Smooth muscle cell (in vitro differentiated cells): Measurements from ENCODE around the gene GTF3C6. TPM values are rescaled to one million over a fixed set of nuclear protein-coding genes. Genes with fewer than 3 reads are reported as not detected.
A peak's percentile ranks its signal among the peaks of the same experiment; 100 is the strongest.

ENCODE experiments used
- DNase-seq: peaks from one replicate; lab custom pipeline; 2025; ENCODE audit not compliant: unreplicated experiment; lab: John Stamatoyannopoulos, UW
- H2AFZ ChIP-seq: fragments of 200-600 bp; sonication (generic); 2 replicates; pipeline ENCODE4 v1.6.0; 2016; ENCODE audit warnings: antibody characterized with exemption, low read depth, mild to moderate bottlenecking
- H3F3A ChIP-seq: fragments of 200-600 bp; sonication (generic); 2 replicates; pipeline ENCODE4 v1.6.0; 2017; ENCODE audit warnings: antibody characterized with exemption, low read depth
- H3K27ac ChIP-seq: fragments of 200-600 bp; sonication (generic); 2 replicates; pipeline ENCODE4 v1.5.1; 2016; ENCODE audit warnings: low read depth, mild to moderate bottlenecking
- H3K27me3 ChIP-seq: fragments of 200-600 bp; sonication (generic); 2 replicates; pipeline ENCODE4 v1.6.1; 2016; ENCODE audit warnings: low read depth, mild to moderate bottlenecking
- H3K36me3 ChIP-seq: fragments of 200-600 bp; sonication (generic); 2 replicates; pipeline ENCODE4 v1.5.1; 2016; ENCODE audit warnings: low read depth
- H3K4me1 ChIP-seq: fragments of 200-600 bp; sonication (generic); 2 replicates; pipeline ENCODE4 v1.5.1; 2016; ENCODE audit warnings: low read depth
- H3K4me2 ChIP-seq: fragments of 200-600 bp; sonication (generic); 2 replicates; pipeline ENCODE4 v1.6.0; 2016; ENCODE audit warnings: mild to moderate bottlenecking
- H3K4me3 ChIP-seq: fragments of 200-600 bp; sonication (generic); 2 replicates; pipeline ENCODE4 v1.5.1; 2016; ENCODE audit warnings: mild to moderate bottlenecking
- H3K79me2 ChIP-seq: fragments of 200-600 bp; sonication (generic); 2 replicates; pipeline ENCODE4 v1.6.0; 2016; ENCODE audit warnings: low read depth, mild to moderate bottlenecking
- H3K9ac ChIP-seq: fragments of 200-600 bp; sonication (generic); 2 replicates; pipeline ENCODE4 v1.6.0; 2016; ENCODE audit warnings: low read depth
- H3K9me3 ChIP-seq: fragments of 200-600 bp; sonication (generic); replicated peaks from 2 replicates; pipeline ENCODE4 v1.5.1; 2016; ENCODE audit warnings: low read depth
- H4K20me1 ChIP-seq: fragments of 200-600 bp; sonication (generic); 2 replicates; pipeline ENCODE4 v1.6.0; 2016; ENCODE audit warnings: low read depth
- WGBS: methylation state at CpG from one replicate; pipeline ENCODE4 v1.1.7; 2016; ENCODE audit warnings: low lambda C conversion rate; 5-methylcytosine and 5-hydroxymethylcytosine counted together
- polyA plus RNA-seq: library from polyadenylated mRNA; unstranded; fragments of >200 nt; fragmentation: Nextera tagmentation; extraction: Ambion mirVana; gene quantifications from 2 replicates; pipeline ENCODE4 v1.2.1, GENCODE V29; 2016
- total RNA-seq: library from RNA; depleted of rRNA; stranded (reverse); fragments of >200 nt; gene quantifications from 2 replicates; pipeline ENCODE4 v1.2.3, GENCODE V29; 2014
- TF ChIP-seq, protein P1 (sequence below): fragments of 200-600 bp; sonication (generic); IDR thresholded peaks from 2 replicates; pipeline ENCODE4 v1.5.1; 2017; ENCODE audit warnings: borderline replicate concordance, mild to moderate bottlenecking, antibody characterized with exemption; ENCODE audit not compliant: insufficient read depth, poor library complexity, severe bottlenecking

The GTF3C6 gene
- total and polyA plus RNA-seq, 2 experiments from 2014 or later: 88.5 to 90.2 TPM

DNA sequence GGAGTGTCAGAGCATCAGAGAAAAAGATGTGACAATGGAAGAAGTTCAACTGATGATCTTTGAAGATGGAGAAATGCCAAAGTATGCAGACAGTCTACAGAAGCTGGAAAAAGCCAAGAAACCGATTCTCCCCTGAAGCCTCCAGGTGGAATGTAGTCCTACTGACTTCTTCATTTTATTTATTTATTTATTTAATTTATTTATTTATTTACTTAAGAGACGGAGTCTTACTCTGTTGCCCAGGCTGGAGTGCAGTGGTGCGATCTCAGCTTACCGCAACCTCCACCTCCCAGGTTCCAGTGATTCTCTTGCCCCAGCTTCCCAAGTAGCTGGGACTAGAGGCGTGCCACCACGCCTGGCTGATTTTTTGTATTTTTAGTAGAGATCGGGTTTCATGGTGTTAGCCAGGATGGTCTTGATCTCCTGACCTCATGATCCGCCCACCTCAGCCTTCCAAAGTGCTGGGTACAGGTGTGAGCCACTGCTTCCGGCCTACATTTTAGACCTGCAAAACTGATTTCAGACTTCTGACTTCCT lies 21.1 kb downstream of the GTF3C6 start:
- TF ChIP-seq, protein P1, sequence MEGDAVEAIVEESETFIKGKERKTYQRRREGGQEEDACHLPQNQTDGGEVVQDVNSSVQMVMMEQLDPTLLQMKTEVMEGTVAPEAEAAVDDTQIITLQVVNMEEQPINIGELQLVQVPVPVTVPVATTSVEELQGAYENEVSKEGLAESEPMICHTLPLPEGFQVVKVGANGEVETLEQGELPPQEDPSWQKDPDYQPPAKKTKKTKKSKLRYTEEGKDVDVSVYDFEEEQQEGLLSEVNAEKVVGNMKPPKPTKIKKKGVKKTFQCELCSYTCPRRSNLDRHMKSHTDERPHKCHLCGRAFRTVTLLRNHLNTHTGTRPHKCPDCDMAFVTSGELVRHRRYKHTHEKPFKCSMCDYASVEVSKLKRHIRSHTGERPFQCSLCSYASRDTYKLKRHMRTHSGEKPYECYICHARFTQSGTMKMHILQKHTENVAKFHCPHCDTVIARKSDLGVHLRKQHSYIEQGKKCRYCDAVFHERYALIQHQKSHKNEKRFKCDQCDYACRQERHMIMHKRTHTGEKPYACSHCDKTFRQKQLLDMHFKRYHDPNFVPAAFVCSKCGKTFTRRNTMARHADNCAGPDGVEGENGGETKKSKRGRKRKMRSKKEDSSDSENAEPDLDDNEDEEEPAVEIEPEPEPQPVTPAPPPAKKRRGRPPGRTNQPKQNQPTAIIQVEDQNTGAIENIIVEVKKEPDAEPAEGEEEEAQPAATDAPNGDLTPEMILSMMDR: no peak

DNA sequence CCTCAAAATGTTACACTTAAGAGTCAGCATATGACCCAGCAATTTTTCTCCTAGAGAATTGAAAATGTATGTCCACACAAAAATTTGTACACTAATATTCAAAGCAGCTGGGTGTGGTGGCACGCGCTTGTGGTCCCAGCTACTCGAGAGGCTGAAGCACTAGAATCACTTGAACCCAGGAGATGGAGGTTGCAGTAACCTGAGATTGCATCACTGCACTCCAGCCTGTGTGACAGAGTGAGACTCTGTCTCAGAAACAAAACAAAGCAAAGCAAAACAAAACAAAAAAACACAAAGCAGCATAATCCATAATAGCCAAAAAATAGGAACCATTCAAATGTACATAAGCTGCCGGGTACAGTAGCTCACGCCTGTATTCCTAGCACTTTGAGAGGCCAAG lies 21.7 kb downstream of the GTF3C6 start:
- H3K9me3 ChIP-seq: no peaks in the 10 kb centered on the region
- no peaks in the 10 kb centered on the region for H3K27me3 ChIP-seq
- H3K9ac ChIP-seq: no peak overlapping the region
- 96% methylated on average over 5 of the region's 5 CpGs for WGBS
- H3K4me1 ChIP-seq: peaks cover 11% of the 10 kb centered on the region
- peaks cover 33% of the 10 kb centered on the region for H3K79me2 ChIP-seq
- no peak overlapping the region for H2AFZ ChIP-seq
- H3K4me2 ChIP-seq: no peak overlapping the region
- no peak overlapping the region for H3K4me3 ChIP-seq
- DNase-seq: no peak
- H3F3A ChIP-seq: no peaks in the 10 kb centered on the region
- H3K27ac ChIP-seq: no peak overlapping the region
- H4K20me1 ChIP-seq: no peaks in the 10 kb centered on the region
- TF ChIP-seq, protein P1: no peak
- H3K36me3 ChIP-seq: peaks cover 4% of the 10 kb centered on the region

More for the DNA sequence above, 21.1 kb downstream of the GTF3C6 start:
- H3K27me3 ChIP-seq: no peaks in the 10 kb centered on the region
- no peaks in the 10 kb centered on the region for H3K36me3 ChIP-seq
- H3F3A ChIP-seq: no peaks in the 10 kb centered on the region
- no peak for DNase-seq
- H3K4me3 ChIP-seq: no peak overlapping the region
- peaks cover 28% of the 10 kb centered on the region for H3K79me2 ChIP-seq
- H3K4me1 ChIP-seq: peaks cover 11% of the 10 kb centered on the region
- no peaks in the 10 kb centered on the region for H3K9me3 ChIP-seq
- no peaks in the 10 kb centered on the region for H4K20me1 ChIP-seq
- H3K4me2 ChIP-seq: no peak overlapping the region
- H3K27ac ChIP-seq: no peak overlapping the region
- no peak overlapping the region for H2AFZ ChIP-seq
- 97% methylated on average over 9 of the region's 9 CpGs for whole genome bisulfite sequencing
- H3K9ac ChIP-seq: no peak overlapping the region

DNA sequence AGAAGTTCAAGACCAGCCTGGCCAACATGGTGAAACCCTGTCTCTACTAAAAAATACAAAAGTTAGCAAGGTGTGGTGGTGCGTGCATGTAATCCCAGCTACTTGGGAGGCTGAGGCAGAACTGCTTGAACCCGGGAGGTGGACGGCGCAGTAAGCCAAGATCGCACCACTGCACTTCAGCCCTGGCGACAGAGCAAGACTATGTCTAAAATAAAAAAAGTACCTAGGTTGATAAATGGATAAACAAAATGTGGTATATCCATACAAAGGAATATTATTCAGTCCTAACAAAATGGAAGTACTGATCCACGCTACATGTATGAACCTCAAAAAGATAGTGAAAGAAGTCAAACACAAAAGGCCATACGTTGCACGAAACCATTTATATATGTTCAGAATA lies 22.1 kb downstream of the GTF3C6 start:
- Histone ChIP-seq H3K4me3 (peak overlapping the region; percentile 94), H3F3A (no peaks in the 10 kb centered on the region)

More for the DNA sequence above, 22.1 kb downstream of the GTF3C6 start:
- no peaks in the 10 kb centered on the region for H3K27me3 ChIP-seq
- DNase-seq: no peak
- peak overlapping the region; percentile 98 for H2AFZ ChIP-seq
- no peak overlapping the region for H3K9ac ChIP-seq
- peaks cover 5% of the 10 kb centered on the region for H3K36me3 ChIP-seq
- H3K27ac ChIP-seq: no peak overlapping the region
- no peaks in the 10 kb centered on the region for H4K20me1 ChIP-seq
- peaks cover 11% of the 10 kb centered on the region for H3K4me1 ChIP-seq
- no peaks in the 10 kb centered on the region for H3K9me3 ChIP-seq
- H3K79me2 ChIP-seq: peaks cover 34% of the 10 kb centered on the region
- 98% methylated on average over 9 of the region's 9 CpGs for WGBS
- TF ChIP-seq, protein P1: no peak
- peak overlapping the region; percentile 86 for H3K4me2 ChIP-seq
